LNCAP (cell line): ENCODE results near the gene SKOR2.

Experiments
- TF ChIP-seq, protein P1 (sequence below): fragments of 450-650 bp; IDR thresholded peaks from 2 replicates; pipeline ENCODE4 v1.5.1; 2017; ENCODE audit warnings: mild to moderate bottlenecking

The SKOR2 gene

GRCh38 chr18:47254341-47254939, 3.0 kb upstream of the SKOR2 start:
- TF ChIP-seq, protein P1, sequence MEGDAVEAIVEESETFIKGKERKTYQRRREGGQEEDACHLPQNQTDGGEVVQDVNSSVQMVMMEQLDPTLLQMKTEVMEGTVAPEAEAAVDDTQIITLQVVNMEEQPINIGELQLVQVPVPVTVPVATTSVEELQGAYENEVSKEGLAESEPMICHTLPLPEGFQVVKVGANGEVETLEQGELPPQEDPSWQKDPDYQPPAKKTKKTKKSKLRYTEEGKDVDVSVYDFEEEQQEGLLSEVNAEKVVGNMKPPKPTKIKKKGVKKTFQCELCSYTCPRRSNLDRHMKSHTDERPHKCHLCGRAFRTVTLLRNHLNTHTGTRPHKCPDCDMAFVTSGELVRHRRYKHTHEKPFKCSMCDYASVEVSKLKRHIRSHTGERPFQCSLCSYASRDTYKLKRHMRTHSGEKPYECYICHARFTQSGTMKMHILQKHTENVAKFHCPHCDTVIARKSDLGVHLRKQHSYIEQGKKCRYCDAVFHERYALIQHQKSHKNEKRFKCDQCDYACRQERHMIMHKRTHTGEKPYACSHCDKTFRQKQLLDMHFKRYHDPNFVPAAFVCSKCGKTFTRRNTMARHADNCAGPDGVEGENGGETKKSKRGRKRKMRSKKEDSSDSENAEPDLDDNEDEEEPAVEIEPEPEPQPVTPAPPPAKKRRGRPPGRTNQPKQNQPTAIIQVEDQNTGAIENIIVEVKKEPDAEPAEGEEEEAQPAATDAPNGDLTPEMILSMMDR: no peak

DNA sequence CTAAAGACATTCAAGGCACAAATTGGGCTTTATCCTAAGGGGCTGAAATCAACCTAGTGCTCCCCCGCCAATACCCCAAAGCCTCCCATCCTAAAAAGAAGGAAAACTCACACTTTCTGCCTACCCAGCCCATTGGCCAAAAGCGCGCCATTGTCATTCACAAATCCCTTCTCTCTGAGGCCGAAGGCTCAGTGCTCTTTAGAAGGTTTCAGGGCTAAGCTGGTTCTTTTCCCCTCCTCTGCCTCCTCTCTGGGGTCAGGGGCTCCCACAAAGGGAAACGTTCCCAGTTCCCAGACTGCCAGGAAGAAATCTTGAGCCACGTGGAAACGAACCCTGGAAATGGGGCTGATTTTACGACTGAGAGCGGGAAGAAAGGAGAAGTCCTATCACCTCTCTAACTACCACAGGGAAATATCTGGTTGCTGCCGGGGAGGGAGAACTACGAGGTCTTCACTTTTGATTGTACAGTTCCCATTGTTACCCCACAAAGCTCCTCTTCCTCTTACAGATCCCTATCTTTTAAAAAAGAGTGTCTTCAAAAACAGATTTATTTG, 1.7 kb upstream of the SKOR2 start:
- TF ChIP-seq, protein P1: no peak

GRCh38 chr18:47250391-47251046, 941 bp downstream of the SKOR2 start:
- TF ChIP-seq, protein P1: no peak

DNA sequence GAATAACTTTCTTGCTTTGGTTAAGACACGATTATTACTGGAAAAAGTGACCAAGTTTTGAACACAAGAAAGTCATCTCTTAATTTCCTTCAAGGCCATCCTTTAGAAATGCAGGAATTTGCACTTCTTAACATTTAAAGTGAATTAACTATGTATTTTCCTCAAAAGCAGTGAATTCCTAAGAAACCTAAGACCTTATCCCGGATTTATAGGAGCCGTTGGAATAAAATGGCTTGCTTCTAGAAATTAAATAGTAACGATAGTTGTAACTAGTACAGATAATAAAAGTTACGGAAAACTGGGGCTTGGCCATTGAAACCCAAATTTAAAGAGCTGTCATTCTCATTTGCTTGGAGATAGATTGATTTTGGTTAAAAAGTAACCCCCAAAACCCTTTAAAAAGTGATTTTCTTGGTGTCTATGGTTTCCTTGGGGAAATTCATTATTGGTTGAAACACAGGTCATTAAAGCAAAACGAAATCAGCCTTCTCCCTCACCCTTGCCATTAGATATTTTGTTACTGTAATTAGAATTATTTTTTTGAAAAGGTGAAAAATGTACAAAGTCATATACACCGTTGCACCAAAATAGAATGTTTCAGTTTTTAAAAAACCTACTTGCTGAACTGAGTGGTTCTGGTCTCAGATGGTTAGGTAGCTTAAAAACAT, 2.0 kb downstream of the SKOR2 start:
- TF ChIP-seq, protein P1: no peak

DNA sequence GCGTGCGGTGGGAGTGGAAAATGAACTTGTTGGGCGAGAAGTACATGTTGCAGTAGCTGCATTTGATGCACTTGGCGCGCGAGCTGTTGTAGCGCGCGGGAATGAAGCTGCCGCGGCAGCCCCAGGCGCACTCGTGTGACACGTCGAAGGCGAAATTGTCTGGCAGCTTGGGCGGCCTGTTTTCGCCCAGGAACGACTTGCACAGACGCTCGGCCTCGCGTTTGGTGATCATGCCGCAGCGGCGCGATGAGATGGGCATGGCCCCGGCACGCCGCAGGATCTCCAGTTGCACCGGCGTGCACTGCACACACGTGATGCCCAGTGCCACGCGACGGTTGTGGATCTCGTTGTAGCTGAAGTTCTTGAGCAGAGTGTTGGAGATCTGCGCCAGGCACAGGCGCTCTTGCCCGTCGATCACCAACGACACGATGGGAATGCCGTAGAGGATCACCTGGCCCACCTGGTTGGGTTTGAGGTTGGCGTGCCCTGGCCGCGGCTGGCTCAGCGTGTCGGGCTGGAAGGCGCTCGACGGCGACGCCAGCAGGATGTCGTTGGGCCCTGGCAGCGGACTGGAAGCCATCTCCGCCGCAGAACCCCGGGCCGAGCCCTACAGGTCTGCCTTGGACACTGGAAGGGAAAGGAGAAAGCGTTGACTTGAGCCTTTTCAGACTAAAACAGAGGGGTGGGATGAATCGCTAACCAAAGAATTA, 2.7 kb downstream of the SKOR2 start:
- TF ChIP-seq, protein P1: no peak

DNA sequence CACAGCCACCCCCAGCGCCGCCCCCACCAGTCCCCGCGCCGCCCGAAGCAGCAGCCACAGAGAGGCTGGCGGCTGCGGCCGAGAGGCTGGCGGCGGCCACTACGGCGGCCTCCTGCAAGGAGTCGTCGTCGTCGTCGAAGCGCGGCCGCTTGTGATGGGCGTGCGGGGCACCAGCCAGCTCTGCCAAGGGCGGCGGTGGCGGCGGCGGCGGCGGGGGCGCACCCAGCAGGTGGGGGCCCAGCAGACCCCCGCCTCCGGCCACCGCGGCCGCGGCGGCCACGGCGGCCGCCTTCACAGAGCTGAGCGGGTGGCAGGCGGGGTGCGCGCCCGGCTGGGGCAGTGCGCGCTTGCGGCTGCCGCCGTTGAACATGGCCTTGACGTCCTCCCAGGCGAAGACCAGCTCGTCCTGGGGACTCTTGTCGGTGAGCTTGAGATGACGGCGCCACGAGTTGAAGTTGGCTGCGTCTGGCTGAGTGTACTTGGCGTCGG, 3.3 kb downstream of the SKOR2 start:
- TF ChIP-seq, protein P1: no peak

DNA sequence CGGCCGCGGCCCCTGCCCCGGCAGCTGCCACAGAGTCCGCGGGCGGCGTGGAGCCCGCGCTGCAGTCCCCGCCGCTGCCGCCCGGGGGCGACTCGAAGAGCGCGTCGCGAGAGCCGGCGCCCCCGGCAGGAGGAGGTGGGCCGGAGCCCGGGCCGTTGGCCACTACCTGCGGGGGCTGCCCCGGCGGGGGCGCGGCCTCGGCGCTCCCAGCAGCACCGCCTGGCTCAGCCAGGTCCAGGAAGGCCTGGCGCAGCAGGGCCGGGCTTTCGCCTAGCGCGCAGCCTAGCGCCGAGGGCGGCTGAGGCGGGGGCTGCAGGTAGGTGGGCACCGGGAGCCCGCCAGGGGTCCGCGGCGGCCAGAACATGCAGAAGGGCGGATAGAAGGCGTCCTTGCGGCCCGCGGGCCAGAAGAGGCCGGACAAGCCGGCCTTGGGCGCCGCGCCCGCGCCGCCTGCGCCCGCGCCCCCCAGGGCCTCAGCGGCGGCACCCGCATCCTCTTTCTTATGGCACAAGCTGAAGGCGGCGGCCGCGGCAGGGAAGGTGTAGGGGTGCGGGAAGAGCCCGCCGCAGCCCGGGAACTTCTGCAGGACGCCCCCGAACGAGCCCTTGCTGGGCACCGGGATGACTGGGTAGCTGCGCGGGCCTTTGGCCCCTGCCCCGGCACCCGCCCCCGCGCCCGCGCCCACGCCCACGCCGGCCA, 3.9 kb downstream of the SKOR2 start:
- TF ChIP-seq, protein P1: no peak
